OCI-LY1 (cell line): Measurements from ENCODE around the gene ZBTB16.

Experiments used
- H2AFZ ChIP-seq: fragments of 200-600 bp; sonication (generic), shearing (Covaris generic); 2 replicates; pipeline ENCODE4 v1.6.0; 2014; ENCODE audit warnings: antibody characterized with exemption, mild to moderate bottlenecking, low read length
- H3F3A ChIP-seq: fragments of 200-600 bp; sonication (generic), shearing (Covaris generic); 2 replicates; pipeline ENCODE4 v1.6.0; 2014; ENCODE audit warnings: mild to moderate bottlenecking, antibody characterized with exemption, low read length, moderate library complexity; ENCODE audit not compliant: insufficient read depth
- H3K27ac ChIP-seq: fragments of 200-600 bp; sonication (generic); 2 replicates; pipeline ENCODE4 v1.5.1; 2014; ENCODE audit warnings: low read length, mixed run types, mild to moderate bottlenecking, low read depth; ENCODE audit not compliant: poor library complexity, severe bottlenecking
- H3K27me3 ChIP-seq: fragments of 200-600 bp; sonication (generic); 2 replicates; pipeline ENCODE4 v1.6.0; 2014; ENCODE audit warnings: antibody characterized with exemption, mild to moderate bottlenecking, low read length, moderate library complexity; ENCODE audit not compliant: insufficient read depth
- H3K36me3 ChIP-seq: fragments of 200-600 bp; sonication (generic); 2 replicates; pipeline ENCODE4 v1.6.1; 2014; ENCODE audit warnings: mild to moderate bottlenecking, antibody characterized with exemption, low read length, moderate library complexity, mixed read lengths; ENCODE audit not compliant: insufficient read depth
- H3K4me1 ChIP-seq: fragments of 200-600 bp; sonication (generic); 2 replicates; pipeline ENCODE4 v1.5.1; 2014; ENCODE audit warnings: mild to moderate bottlenecking, low read length, moderate library complexity; ENCODE audit not compliant: insufficient read depth, severe bottlenecking
- H3K4me2 ChIP-seq: fragments of 200-600 bp; sonication (generic), shearing (Covaris generic); 2 replicates; pipeline ENCODE4 v1.6.1; 2014; ENCODE audit warnings: low read length
- H3K4me3 ChIP-seq: fragments of 200-600 bp; sonication (generic); 2 replicates; pipeline ENCODE4 v1.5.1; 2014; ENCODE audit warnings: low read length, low read depth, mild to moderate bottlenecking, mixed read lengths; ENCODE audit not compliant: poor library complexity, severe bottlenecking
- H3K79me2 ChIP-seq: fragments of 200-600 bp; shearing (Covaris generic); 2 replicates; pipeline ENCODE4 v1.6.1; 2016; ENCODE audit warnings: mixed run types, low read length, mixed read lengths; ENCODE audit not compliant: insufficient read depth
- H3K9ac ChIP-seq: fragments of 200-600 bp; sonication (generic), shearing (Covaris generic); 2 replicates; pipeline ENCODE4 v1.6.1; 2014; ENCODE audit warnings: mild to moderate bottlenecking, low read length, mixed read lengths
- H3K9me2 ChIP-seq: fragments of 200-600 bp; sonication (generic), shearing (Covaris generic); 2 replicates; pipeline ENCODE4 v1.6.1; 2014; ENCODE audit warnings: low read depth, mild to moderate bottlenecking, low read length, mixed read lengths
- H3K9me3 ChIP-seq: fragments of 200-600 bp; shearing (Covaris generic); 2 replicates; pipeline ENCODE4 v1.6.1; 2014; ENCODE audit warnings: low read length, mixed read lengths
- H4K20me1 ChIP-seq: fragments of 200-600 bp; sonication (generic), shearing (Covaris generic); 2 replicates; pipeline ENCODE4 v1.6.0; 2016; ENCODE audit warnings: mild to moderate bottlenecking, low read length; ENCODE audit not compliant: insufficient read depth
- CTCF ChIP-seq: fragments of 200-600 bp; sonication (generic), shearing (Covaris generic); IDR thresholded peaks from 2 replicates; pipeline ENCODE4 v1.5.1; 2017; ENCODE audit warnings: mild to moderate bottlenecking, antibody characterized with exemption, low read length, moderate library complexity, mixed read lengths
- EZH2 ChIP-seq: fragments of 200-600 bp; sonication (generic), shearing (Covaris generic); IDR thresholded peaks from 2 replicates; pipeline ENCODE4 v1.8.0; 2017; ENCODE audit warnings: borderline replicate concordance, mixed run types, mild to moderate bottlenecking, antibody characterized with exemption, low read length, moderate library complexity, mixed read lengths

Gene ZBTB16

GRCh38 chr11:114080219-114080618 is 20.7 kb downstream of the ZBTB16 start:
- Histone ChIP-seq H3K4me1 (peaks cover 14% of the 10 kb centered on the region), H3K9ac (no peak overlapping the region), H3K4me2 (no peak overlapping the region), H3K36me3 (no peaks in the 10 kb centered on the region), H3K27me3 (no peaks in the 10 kb centered on the region), H3F3A (no peaks in the 10 kb centered on the region), H2AFZ (no peak overlapping the region), H3K9me3 (no peaks in the 10 kb centered on the region), H3K4me3 (no peak overlapping the region), H3K9me2 (no peaks in the 10 kb centered on the region), H3K27ac (no peak overlapping the region), H3K79me2 (no peaks in the 10 kb centered on the region), H4K20me1 (no peaks in the 10 kb centered on the region)
- no peak for TF ChIP-seq CTCF
- no peak for TF ChIP-seq EZH2

GRCh38 chr11:114080769-114081168 is 21.3 kb downstream of the ZBTB16 start:
- H3K27me3 ChIP-seq, result no peaks in the 10 kb centered on the region
- H3K9me2 ChIP-seq, result no peaks in the 10 kb centered on the region
- no peak overlapping the region for H2AFZ ChIP-seq
- no peak overlapping the region for H3K27ac ChIP-seq
- H3K79me2 ChIP-seq, result no peaks in the 10 kb centered on the region
- TF ChIP-seq CTCF (no peak), EZH2 (no peak)
- no peak overlapping the region for H3K4me2 ChIP-seq
- no peaks in the 10 kb centered on the region for H3K36me3 ChIP-seq
- peaks cover 14% of the 10 kb centered on the region for H3K4me1 ChIP-seq
- H3F3A ChIP-seq, result no peaks in the 10 kb centered on the region
- no peaks in the 10 kb centered on the region for H4K20me1 ChIP-seq
- no peak overlapping the region for H3K4me3 ChIP-seq
- H3K9me3 ChIP-seq, result no peaks in the 10 kb centered on the region
- no peak overlapping the region for H3K9ac ChIP-seq

- no peak for TF ChIP-seq EZH2
- TF ChIP-seq CTCF, result no peak
- Histone ChIP-seq H3K4me3 (no peak overlapping the region), H3K9me3 (no peaks in the 10 kb centered on the region), H2AFZ (no peak overlapping the region), H3F3A (no peaks in the 10 kb centered on the region), H3K27ac (no peak overlapping the region), H3K79me2 (no peaks in the 10 kb centered on the region), H3K4me2 (no peak overlapping the region), H3K9ac (no peak overlapping the region), H3K4me1 (peaks cover 12% of the 10 kb centered on the region), H3K36me3 (no peaks in the 10 kb centered on the region), H3K27me3 (no peaks in the 10 kb centered on the region), H4K20me1 (no peaks in the 10 kb centered on the region), H3K9me2 (no peaks in the 10 kb centered on the region)
Observed at GRCh38 chr11:114081641-114082414, 22.3 kb downstream of the ZBTB16 start.
